Inflammatory macrophage (primary cell): ENCODE measurements around the gene YPEL4.
"Not testable (repeated sequence)": the region's sequence is repeated elsewhere in the genome, so short reads cannot be mapped to it uniquely, and the experiment has no call there.

ENCODE experiments used
- DNase-seq, 2 donors: peaks; one replicate each; pipeline ENCODE4 v3.0.0-alpha.2; 2020 to 2022
- total RNA-seq, 18 experiments: gene quantifications; one replicate each; lab custom pipeline; 2026; ENCODE audit warnings: mixed read lengths in 6 of 18, inconsistent platforms in 2 of 18; lab: John Stamatoyannopoulos, UW

Gene YPEL4
- 0.62 to 31.7 (median 9.7) reads per million in 18 experiments for total RNA-seq

GRCh38 chr11:57649826-57650738, at the start of gene YPEL4:
Gene YPEL4 (minus strand): TSS chr11:57649912. CDS start chr11:57647107, 2,805 bp downstream.
- peak; percentile 38 to 73 for DNase-seq

GRCh38 chr11:57698843-57699365, 49.2 kb upstream of the YPEL4 start:
- DNase-seq: no peak

GRCh38 chr11:57690474-57690873, 40.8 kb upstream of the YPEL4 start:
- not testable (repeated sequence) for DNase-seq

GRCh38 chr11:57681168-57681567, 31.5 kb upstream of the YPEL4 start:
- no peak for DNase-seq

GRCh38 chr11:57680552-57680874, 30.8 kb upstream of the YPEL4 start:
- no peak for DNase-seq

- no peak for DNase-seq
Measured at GRCh38 chr11:57679396-57679795, 29.7 kb upstream of the YPEL4 start.

GRCh38 chr11:57675176-57675941, 25.6 kb upstream of the YPEL4 start:
- DNase-seq: no peak

- DNase-seq: no peak
Measured at GRCh38 chr11:57674251-57674650, 24.5 kb upstream of the YPEL4 start.

- peak; percentile 38 to 60 for DNase-seq
Measured at GRCh38 chr11:57668434-57668782, 18.7 kb upstream of the YPEL4 start.

GRCh38 chr11:57667736-57668433, 18.2 kb upstream of the YPEL4 start, which contains the start of gene ZDHHC5:
Gene ZDHHC5 (plus strand): TSS chr11:57668114. CDS start chr11:57673091, 4,977 bp downstream.
- DNase-seq: peak; percentile 98 to 99

GRCh38 chr11:57667117-57667735, 17.5 kb upstream of the YPEL4 start:
- DNase-seq: peak; percentile 98 to 99

- DNase-seq: no peak
Measured at GRCh38 chr11:57663975-57664374, 14.3 kb upstream of the YPEL4 start.

- DNase-seq: no peak
Measured at GRCh38 chr11:57662893-57663292, 13.2 kb upstream of the YPEL4 start.

GRCh38 chr11:57659669-57660068, 10.0 kb upstream of the YPEL4 start:
- DNase-seq: no peak

GRCh38 chr11:57658023-57658361, 8.3 kb upstream of the YPEL4 start:
- DNase-seq: peak in 1 of 2 donors; percentile 45

GRCh38 chr11:57657194-57658022, 7.7 kb upstream of the YPEL4 start, which contains the start of gene CLP1:
Gene CLP1 (plus strand): TSS chr11:57657762. CDS start chr11:57659477, 1,715 bp downstream.
- DNase-seq: peak; percentile 99 to 100

- no peak for DNase-seq
Measured at GRCh38 chr11:57656885-57657193, 7.1 kb upstream of the YPEL4 start.

GRCh38 chr11:57653163-57653562, 3.5 kb upstream of the YPEL4 start:
- no peak for DNase-seq

- no peak for DNase-seq
Measured at GRCh38 chr11:57652662-57653061, 3.0 kb upstream of the YPEL4 start.

- DNase-seq: peak in 1 of 2 donors; percentile 30
Measured at GRCh38 chr11:57652230-57652629, 2.5 kb upstream of the YPEL4 start.

GRCh38 chr11:57651408-57651807, 1.7 kb upstream of the YPEL4 start:
- DNase-seq: no peak

GRCh38 chr11:57650739-57651090, 1.0 kb upstream of the YPEL4 start:
- no peak for DNase-seq
